NOMO-1 treated with DMSO at 0.1 percent for 48 hours (cell line): ENCODE data around the gene C12orf42.
"Not testable (repeated sequence)": the region's sequence is repeated elsewhere in the genome, so short reads cannot be mapped to it uniquely, and the experiment has no call there.

ENCODE experiments used
- DNase-seq: peaks from one replicate; lab custom pipeline; 2025; ENCODE audit not compliant: unreplicated experiment; lab: John Stamatoyannopoulos, UW

C12orf42 gene

DNA sequence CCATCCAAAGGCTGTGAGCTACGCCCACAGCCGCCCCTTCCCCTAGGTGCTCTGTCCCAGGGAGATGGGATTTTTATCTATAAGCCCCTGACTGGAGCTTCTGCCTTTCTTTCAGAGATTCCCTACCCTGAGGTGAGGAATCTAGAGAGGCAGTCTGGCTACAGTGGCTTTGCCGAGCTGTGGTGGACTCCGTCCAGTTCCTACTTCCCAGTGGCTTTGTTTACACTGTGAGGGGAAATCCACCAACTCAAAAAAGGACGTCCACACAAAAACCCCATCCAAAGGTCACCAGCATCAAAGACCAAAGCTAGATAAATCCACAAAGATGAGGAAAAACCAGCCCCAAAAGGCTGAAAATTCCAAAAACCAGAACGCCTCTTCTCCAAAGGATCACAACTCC is 70.1 kb downstream of the C12orf42 start:
- not testable (repeated sequence) for DNase-seq

DNA sequence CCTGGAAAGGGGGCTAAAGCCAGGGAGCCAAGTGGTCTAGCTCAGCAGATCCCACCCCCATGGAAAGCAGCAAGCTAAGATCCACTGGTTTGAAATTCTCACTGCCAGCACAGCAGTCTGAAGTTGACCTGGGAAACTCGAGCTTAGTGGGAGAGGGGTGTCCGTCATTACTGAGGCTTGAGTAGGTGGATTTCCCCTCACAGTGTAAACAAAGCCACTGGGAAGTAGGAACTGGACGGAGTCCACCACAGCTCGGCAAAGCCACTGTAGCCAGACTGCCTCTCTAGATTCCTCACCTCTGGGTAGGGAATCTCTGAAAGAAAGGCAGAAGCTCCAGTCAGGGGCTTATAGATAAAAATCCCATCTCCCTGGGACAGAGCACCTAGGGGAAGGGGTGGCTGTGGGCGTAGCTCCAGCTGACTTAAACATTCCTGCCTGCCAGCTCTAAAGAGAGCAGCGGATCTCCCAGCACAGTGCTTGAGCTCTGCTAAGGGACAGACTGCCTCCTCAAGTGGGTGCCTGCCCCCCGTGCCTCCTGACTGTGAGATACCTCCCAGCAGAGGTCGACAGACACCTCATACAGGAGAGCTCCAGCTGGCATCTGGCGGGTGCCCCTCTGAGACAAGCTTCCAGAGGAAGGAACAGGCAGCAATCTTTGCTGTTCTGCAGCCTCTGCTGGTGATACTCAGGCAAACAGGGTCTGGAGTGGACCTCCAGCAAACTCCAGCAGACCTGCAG is 70.8 kb downstream of the C12orf42 start:
- not testable (repeated sequence) for DNase-seq

DNA sequence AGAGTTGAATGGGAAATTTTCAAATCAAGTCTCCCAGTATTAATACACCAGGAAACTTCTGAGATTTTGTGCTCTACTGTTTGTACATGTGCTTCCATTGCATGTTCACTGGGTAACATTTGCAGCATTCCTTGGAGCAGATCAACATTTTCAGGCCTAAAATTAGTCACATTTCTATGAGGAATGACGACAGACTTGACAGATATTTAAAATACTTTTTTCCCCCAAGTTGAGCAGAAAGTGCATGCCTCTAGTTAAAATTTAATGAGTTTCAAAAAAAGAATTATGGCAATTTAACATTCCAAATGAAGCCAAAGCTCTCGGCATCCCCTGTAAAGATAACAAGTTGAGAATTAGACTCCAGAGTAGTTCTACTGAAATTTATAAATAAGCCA is 72.3 kb downstream of the C12orf42 start:
- no peak for DNase-seq

DNA sequence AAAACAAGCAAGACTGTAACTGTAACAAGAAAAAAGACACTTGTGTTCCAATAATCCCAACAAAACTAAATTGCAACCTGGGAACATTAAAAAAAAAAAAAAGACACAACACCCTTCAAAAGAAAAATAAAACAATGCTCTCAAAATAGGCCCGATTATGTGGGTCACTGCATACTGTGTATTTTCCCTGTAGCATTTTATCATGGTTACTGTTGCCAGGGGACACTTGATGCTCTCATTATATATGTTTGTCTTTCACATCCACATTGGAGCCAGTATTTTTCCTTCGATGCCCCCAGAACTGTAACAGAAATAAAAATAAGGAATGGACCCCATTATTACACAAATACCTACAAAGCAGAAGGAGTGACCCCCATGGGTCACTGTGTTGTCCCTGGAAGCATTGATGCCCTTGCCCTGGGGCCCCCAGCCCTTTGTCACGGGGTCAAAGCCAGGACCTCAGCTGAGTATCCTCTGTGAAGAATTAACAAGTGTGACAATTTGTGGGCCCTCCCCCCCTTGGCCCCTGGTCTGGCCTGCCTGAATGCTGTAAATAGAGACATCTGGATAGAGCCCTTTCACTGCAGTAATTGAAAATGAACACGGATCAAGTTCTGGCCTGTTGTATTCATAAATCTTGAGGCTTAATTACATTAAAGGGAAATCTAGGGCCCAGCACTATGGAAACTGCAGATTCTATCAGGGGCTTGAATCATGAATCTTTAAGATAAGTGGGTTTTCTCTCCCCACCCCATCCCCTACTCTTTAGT is 72.8 kb downstream of the C12orf42 start:
- no peak for DNase-seq

DNA sequence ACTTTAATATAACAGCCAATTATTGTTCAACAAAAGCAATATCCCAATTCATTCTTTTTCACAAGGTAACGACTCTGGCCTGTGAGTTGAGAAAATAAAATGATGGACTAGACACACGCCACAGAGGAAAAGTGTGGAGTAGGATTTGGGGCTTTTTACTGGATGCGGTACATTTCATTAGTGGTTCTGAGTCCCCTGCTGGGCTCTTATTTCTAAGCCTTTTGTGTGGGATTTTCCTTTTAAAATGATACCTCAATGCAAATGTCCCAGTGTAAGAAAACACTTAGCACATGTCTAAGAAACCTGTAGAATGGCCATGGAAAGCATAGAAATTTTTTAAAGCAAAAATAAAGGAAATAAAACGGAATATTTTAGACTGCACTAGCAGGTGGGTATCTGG is 73.4 kb downstream of the C12orf42 start:
- DNase-seq = no peak

DNA sequence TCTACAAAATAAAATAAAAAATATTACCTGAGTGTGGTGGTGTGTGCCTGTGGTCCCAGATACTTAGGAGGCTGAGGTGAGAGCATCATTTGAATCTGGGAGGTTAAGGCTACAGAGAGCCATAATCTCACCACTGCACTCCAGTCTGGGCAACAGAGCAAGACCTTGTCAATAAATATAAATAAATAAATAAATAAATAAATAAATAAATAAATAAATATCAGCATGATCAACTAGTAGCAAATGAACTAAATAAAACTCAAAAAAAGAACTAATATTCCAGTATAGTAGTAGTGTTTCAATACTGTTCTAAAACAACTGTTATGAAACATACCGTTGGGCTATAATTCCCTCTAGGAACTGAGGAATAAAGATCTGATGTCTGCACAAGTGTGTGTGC is 74.4 kb downstream of the C12orf42 start:
- no peak for DNase-seq

DNA sequence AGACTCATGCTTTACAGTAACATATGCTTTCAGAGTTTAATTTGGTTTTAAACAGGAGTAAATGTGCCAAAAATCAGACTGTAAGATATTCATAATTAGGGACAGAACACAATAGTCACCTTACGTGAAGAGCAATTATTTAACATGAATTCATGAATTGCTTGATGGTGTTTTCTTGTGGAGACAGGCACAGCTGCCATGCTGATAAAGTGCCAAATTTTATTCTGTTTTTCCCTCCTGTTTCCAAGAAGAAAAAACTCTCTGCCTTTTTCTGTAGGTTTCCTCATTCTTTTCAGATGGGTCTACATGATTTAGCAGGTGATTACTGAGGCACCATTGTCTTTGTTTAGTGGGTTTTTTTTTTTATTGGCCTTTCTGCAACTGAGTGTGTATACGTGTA is 80.1 kb downstream of the C12orf42 start:
- DNase-seq = no peak

DNA sequence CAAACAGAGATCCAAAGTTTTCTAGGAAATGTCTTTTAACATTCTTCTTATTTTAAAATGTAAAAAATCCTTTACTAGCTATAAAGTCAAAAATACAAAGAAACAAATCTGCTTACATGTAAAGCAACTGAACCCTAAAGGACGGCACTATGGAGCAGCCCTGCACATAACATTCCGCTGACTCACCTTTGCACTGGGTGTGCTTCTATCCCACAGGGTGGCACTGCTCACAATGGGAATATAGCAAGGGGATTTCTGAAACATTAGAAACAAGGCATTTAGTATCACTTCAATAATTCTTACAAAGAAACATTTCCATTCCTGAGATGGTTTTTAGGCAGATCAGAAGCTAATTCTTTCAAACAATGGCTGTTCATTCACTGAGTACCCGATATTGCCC is 94.3 kb downstream of the C12orf42 start:
- no peak for DNase-seq

DNA sequence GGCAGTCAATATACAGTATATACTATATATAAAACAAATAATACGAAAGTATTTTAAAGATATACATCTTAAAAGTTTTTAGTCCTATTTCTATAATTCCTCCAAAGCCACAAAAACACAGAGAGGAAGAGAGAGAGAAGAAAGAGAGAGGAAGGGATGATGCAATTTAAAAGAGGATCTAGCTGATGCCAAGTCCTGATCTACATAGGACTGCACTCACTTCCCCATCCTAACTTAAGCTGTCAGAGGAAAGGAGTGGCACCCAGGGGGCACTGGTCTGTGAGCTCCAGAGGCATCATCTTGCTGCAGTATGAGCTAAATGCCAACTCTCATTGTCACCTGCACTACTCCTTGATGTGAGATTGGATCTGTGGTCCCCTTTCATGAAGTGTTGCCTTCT is 95.8 kb downstream of the C12orf42 start:
- DNase-seq = peak; percentile 29

DNA sequence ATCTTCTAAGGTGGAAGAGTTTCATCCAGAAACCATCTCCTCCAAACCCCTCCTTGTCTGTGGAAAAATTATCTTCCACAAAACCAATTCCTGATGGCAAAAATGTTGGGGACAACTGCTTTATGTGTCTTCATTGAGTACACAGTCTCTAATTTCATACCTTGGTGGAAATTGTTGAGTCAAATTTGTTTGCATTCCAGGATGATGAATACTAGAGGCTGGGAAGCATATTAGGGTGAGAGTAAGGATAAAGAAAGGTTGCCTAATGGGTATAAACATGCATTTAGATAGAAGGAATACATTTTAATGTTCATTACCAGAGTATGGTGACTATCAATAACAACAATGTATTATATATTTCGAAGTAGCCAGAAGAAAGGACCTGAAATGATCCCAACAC is 98.2 kb downstream of the C12orf42 start:
- no peak for DNase-seq

DNA sequence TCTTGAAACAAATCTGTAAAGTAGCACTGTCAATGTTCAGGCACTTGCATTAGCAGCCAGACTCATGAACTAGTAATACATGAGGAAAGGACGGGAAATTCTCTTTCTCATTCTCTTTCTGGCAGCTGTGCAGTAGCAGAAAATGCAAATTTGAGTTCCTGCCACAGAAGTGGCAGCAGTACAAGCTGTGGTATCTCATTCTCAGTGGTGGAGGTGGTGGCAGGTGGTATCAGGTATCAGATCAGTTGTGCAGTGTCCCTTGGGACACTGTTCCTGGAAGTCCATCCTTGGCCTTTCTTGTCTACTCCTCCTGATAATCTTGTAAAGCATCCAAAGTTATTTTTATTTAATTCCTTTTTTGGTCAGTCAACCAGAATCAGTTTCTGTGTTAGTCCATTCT is 103.0 kb downstream of the C12orf42 start:
- no peak for DNase-seq

DNA sequence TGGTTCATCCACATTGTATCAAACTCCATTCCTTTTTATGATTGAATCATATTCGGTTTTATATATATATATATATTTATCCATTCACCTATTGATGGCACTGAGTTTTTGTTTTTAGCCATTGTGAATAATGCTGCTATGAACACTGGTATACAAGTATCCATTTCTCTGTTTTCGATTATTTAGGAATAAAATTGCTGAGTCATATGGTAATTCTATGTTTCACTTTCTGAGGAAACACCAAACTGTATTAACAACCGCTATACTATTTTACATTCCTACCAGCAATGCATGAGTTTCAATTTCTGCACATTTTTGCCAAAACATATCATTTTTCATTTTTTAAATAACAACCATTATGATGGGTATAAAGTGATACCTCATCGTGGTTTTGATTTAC is 104.7 kb downstream of the C12orf42 start:
- DNase-seq = no peak

DNA sequence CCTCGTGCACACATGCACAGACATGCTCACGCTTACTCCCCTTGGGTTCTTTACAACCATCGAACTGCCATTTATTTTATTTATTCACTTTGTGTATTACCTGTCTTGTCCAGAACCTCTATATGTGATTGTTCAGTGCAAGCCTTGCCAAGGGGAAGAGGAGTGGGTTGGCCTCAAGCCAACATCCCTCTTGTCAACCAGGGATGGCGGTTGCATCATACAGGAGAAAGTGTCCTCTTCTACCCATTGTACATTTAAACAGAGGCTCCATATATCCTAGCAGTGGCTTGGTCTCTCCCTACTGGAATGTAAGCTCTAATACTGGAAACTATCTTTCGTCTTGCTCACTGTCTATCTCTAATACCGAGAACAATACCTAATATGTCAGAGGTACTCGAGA is 108.4 kb downstream of the C12orf42 start:
- DNase-seq = no peak

DNA sequence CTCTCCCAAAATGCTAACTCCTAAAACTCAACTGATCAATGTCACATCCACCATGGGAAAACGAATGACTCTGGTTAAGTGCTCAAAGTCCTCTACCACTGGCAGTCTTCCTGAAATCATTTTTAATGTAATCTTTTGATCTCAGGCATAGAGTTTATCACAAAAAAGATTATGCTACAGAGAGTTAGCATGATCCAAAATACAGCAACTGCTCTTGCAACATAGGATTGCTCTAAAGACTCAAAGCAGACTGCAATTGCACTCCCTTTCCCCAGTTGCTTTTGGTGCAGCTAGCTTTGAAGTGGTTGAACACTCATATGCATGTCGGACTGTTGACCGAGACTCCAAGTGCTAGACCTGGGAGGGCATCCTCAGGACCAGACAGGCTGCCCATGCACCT is 109.3 kb downstream of the C12orf42 start:
- no peak for DNase-seq

DNA sequence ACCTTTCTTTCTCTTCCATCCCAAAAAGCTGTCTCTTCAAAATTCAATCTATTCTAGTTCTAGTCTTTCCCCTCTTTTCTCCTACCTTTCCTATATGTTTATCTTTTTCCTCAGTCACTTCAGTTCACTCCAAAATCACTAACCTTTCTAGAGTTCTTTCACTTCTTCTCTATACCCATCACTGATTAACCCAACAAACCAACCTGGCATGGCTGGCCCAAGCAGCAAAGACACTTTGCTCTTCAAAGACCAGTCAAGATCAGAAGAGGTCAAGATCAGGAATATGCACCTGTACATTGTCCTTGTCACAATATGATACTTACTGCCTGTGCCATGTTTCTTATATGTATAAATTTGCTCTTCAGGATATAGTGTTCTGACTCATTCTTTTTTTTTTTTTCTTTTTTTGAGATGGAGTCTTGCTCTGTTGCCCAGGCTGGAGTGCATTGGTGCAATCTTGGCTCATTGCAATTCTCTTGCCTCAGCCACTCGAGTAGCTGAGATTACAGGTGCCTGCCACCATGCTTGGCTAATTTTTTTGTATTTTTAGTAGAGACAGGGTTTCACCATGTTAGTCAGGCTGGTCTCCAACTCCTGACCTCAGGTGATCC is 112.9 kb downstream of the C12orf42 start:
- no peak for DNase-seq

DNA sequence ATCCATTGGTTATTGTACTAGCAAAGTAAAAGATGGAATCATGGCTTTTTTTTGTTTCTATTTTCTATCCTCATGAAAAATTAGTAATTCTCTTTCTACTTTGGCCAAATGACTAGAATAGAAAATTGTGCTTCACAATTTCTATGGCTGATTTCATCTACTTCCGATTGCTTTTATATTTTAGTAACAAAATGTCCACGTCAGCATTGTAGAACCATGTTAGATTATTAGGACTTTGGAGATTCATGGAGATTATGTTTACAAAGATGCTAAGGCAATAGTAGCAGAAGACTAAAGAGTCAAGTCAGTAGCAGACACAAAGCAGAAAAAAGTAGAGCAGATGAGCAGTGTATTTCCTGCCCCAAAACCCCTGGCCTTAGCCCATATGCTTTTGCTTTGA is 113.6 kb downstream of the C12orf42 start:
- no peak for DNase-seq

DNA sequence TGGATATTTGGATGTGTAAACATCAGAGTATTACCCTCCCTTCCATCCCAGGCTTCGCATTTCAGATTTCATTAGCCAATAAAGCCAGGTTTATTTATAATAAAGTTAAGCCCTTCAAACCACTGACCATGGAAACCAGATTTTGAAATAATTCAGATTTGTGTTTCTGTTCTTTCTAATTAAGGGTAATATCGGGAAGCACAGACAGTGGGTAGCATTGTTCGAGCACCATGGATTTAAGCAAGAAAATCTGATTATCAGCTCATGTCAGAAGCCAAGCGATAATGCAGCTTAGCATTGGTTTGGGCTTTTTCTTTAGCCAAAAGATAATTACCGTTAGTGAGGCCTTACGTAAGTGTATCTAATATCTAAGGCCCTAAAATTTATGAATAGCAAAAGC is 116.1 kb downstream of the C12orf42 start:
- no peak for DNase-seq

DNA sequence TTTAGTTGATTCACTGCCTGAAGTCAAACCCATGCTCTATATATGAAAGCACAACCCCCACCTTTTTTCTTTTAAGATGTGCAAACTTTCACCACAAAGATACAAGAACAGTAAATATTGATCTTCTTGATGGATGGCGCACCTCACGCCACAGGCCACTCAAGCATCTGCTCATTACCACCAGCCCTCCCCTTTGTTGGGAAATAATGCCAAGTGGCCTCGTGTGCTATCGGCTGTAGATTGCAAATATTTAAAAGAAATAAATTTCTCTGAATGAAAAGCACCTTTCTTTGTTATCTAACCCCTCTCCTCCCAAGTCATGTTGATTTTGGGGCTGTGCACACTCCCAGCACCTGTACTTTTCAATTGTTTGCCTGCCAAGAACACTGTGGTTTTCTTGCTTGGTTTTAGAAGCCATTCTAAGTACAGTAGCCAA is 122.7 kb downstream of the C12orf42 start:
- DNase-seq = no peak

DNA sequence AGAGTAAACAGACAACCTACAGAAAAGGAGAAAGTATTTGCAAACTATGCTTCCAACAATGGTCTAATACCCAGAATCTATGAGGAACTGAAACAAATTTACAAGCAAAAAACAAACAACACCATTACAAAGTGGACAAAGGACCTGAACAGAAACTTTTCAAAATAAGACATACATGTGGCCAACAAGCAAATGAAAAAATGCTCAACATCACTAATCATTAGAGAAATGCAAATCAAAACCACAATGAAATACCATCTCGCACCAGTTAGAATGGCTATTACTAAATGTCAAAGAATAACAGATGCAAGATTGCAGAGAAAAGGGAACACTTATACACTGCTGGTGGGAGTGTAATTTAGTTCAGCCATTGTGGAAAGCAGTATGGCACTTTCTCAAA is 125.8 kb downstream of the C12orf42 start:
- no peak for DNase-seq

DNA sequence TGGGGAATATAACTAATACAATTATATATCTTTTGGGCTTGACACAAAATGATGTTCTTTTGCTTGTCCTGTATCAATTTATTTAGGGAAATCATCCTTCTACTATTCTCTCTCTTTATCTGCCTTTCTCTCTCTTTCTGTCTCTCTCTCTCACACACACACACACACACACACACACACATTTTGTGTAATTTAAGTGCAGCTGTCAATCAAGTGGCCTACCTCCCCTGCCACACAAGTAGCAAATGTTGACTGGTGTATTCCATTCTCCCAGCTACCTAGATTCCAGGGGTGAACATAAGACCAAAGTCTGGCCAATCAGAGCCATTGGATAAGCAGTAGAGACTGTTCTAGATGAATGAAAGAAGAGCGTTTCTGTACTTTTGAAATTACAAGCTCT is 127.6 kb downstream of the C12orf42 start:
- no peak for DNase-seq

DNA sequence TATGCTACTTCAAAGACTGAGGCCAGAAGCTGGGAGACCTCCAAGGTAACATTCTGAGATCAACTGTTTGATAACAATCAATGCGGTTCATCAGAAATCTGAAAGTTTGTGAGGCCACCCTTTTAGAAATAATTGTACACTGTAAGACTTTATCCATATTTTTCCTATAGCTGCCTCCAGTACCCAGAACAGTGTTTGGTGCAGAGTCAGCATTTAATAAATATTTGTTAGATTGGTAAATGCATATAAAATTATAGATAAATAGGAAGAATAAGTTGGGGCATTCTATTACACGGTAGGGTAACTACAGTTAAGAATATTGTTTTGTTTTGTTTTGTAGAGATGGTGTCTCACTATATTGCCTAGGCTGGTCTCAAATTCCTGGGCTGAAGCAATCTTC is 141.4 kb downstream of the C12orf42 start:
- no peak for DNase-seq

DNA sequence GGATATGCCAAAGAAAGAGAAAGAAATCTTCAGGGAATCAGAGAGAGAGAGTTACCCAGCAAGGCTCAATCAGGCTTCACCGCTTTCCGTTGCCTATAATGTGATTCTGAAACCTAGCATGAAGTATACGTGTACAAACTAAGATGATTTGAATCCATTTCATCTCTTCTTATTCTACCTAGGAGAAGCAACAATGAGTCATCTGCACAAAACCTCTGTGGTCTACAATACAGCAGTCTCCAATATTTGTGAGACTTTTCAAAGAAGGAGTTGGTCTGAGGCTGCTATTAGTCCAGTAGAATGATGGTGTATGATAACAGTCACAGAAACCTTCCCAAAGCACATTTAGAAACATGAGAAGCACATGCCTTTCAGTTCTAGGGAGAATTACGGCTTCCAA is 141.9 kb downstream of the C12orf42 start:
- DNase-seq = no peak
